Measurements from ENCODE around the gene MSGN1. TPM values are rescaled to one million over a fixed set of nuclear protein-coding genes. Genes with fewer than 3 reads are reported as not detected.

Gene MSGN1, protein sequence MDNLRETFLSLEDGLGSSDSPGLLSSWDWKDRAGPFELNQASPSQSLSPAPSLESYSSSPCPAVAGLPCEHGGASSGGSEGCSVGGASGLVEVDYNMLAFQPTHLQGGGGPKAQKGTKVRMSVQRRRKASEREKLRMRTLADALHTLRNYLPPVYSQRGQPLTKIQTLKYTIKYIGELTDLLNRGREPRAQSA
- not detected for total RNA-seq

DNA sequence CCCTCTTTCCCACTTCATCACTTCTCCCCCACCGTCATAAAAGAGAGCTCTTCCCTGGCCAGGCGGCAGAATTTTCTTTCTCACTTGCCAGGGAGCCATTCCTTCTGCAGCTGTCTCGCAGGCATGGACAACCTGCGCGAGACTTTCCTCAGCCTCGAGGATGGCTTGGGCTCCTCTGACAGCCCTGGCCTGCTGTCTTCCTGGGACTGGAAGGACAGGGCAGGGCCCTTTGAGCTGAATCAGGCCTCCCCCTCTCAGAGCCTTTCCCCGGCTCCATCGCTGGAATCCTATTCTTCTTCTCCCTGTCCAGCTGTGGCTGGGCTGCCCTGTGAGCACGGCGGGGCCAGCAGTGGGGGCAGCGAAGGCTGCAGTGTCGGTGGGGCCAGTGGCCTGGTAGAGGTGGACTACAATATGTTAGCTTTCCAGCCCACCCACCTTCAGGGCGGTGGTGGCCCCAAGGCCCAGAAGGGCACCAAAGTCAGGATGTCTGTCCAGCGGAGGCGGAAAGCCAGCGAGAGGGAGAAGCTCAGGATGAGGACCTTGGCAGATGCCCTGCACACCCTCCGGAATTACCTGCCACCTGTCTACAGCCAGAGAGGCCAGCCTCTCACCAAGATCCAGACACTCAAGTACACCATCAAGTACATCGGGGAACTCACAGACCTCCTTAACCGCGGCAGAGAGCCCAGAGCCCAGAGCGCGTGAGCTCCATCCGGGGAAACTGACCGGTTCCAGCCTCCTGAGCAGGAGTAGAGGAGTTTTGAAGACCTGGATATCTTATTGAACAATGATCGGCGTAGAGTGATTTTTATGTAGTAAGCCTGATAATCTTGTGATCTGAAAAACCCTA lies at the start of gene MSGN1:
Gene MSGN1, plus strand, starts transcription at position 65 of the 850 bp plus-strand sequence. Its CDS starts 59 bp downstream, at position 124.
- ATAC-seq (no peak), DNase-seq (no peak)
- Mint-ChIP-seq H3K9me3 (ENCODE audit: low read depth) (no peaks in the 10 kb centered on the region), H3K4me1 (peaks cover 12% of the 10 kb centered on the region), H3K27me3 (peaks cover 42% of the 10 kb centered on the region), H3K36me3 (no peaks in the 10 kb centered on the region), H3K4me3 (no peak within 1 kb of the TSS), H3K27ac (no peak within 1 kb of the TSS)
- CTCF ChIA-PET: no interaction called here

DNA sequence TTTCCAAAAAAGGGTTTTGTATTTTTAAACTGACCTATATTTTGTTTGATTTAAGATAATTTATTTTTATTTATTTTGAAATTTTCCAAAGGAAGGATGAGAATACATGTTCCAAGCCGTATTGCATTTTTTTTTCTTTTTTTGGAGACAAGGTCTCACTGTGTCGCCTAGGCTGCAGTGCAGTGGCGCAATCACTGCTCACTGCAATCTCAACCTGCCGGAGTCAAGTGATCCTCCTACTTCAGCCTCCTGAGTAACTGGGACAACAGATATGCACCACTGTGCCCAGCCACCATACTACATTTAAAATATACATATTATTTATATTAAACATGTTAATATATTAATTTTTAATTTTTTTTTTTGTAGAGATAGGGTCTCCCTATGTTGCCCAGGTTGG lies 47.4 kb upstream of the MSGN1 start:
- Mint-ChIP-seq H3K9me3 (ENCODE audit: low read depth) (no peaks in the 10 kb centered on the region), H3K27me3 (no peaks in the 10 kb centered on the region), H3K4me1 (no peaks in the 10 kb centered on the region), H3K4me3 (no peak overlapping the region), H3K36me3 (peaks cover 36% of the 10 kb centered on the region), H3K27ac (no peak overlapping the region)
- ATAC-seq (no peak), DNase-seq (no peak)
- CTCF ChIA-PET: interaction anchor here (1.7 kb wide), 1 partner anchor 17 kb away, joined by 4 read pairs; no protein-coding TSS in a partner anchor

DNA sequence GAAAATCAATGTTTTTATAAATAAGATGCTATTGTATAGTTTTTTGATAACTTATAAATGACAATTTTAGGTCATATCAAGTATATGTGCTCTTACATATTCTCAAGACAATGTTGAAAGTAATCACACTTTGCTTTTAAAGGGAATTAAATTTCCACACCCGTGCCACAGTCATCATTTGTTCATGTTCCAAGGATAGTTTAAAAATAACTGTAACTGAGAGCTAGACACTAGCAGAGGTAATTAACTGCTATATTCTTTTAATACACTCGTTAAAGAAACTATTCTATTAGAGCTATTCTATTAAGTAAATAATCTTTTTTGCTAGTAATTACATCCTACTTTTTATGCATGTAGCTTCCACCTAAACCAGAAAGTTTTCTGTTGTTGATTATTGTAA lies 44.3 kb upstream of the MSGN1 start:
- H3K27me3 Mint-ChIP-seq: no peaks in the 10 kb centered on the region
- no peaks in the 10 kb centered on the region for H3K4me1 Mint-ChIP-seq
- H3K36me3 Mint-ChIP-seq: peaks cover 38% of the 10 kb centered on the region
- ATAC-seq: no peak
- DNase-seq: no peak
- no peaks in the 10 kb centered on the region for H3K9me3 Mint-ChIP-seq (ENCODE audit: low read depth)
- H3K27ac Mint-ChIP-seq: no peak overlapping the region
- H3K4me3 Mint-ChIP-seq: no peak overlapping the region
- CTCF ChIA-PET: interaction anchor here (0.9 to 1.2 kb wide), 2 partner anchors 9 to 11 kb away, joined by 3 read pairs; no protein-coding TSS in a partner anchor

DNA sequence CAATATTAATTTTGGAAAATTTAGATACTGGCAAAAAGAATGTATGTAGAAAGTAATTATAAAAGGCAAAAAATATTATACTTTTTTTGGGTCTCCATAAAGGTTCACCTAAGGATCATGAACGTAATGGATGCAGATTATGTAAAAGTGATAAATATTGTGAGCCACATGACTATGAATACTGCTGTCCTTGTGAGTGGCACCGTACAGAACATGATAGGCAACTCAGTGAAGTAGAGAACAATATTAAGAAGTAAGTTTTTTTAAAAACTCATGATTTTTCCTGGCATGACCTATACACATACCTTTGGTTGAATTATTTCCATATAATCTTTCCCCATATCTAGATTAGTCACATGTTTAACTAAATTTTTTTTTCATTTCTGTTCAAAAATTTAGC lies 43.7 kb upstream of the MSGN1 start:
- H3K9me3 Mint-ChIP-seq (ENCODE audit: low read depth): no peaks in the 10 kb centered on the region
- no peaks in the 10 kb centered on the region for H3K27me3 Mint-ChIP-seq
- ATAC-seq (no peak), DNase-seq (no peak)
- CTCF ChIA-PET: interaction anchor here (0.9 to 1.2 kb wide), 2 partner anchors 10 to 12 kb away, joined by 3 read pairs; no protein-coding TSS in a partner anchor
- no peaks in the 10 kb centered on the region for H3K4me1 Mint-ChIP-seq
- H3K4me3 Mint-ChIP-seq: no peak overlapping the region
- H3K27ac Mint-ChIP-seq: no peak overlapping the region
- H3K36me3 Mint-ChIP-seq: peaks cover 38% of the 10 kb centered on the region

DNA sequence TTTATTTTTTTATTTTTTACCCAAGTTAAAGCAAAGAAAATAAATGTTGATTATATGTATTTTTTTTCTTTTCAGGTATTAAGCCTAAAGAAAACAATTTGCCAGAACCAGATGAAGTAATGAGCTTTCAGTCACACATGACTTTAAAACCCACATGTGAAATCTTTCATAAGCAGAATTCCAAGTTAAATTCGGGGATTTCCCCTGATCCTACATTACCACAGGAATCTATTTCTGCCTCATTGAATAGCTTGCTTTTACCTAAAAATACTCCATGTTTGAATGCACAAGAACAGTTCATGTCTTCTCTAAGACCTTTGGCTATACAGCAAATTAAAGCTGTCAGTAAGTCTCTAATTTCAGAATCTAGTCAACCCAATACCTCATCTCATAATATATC lies 35.7 kb upstream of the MSGN1 start:
- no peak overlapping the region for H3K4me3 Mint-ChIP-seq
- CTCF ChIA-PET: no interaction called here
- no peak overlapping the region for H3K27ac Mint-ChIP-seq
- no peak for ATAC-seq
- H3K36me3 Mint-ChIP-seq: peaks cover 51% of the 10 kb centered on the region
- H3K9me3 Mint-ChIP-seq (ENCODE audit: low read depth): no peaks in the 10 kb centered on the region
- H3K27me3 Mint-ChIP-seq: no peaks in the 10 kb centered on the region
- no peak for DNase-seq
- no peaks in the 10 kb centered on the region for H3K4me1 Mint-ChIP-seq

DNA sequence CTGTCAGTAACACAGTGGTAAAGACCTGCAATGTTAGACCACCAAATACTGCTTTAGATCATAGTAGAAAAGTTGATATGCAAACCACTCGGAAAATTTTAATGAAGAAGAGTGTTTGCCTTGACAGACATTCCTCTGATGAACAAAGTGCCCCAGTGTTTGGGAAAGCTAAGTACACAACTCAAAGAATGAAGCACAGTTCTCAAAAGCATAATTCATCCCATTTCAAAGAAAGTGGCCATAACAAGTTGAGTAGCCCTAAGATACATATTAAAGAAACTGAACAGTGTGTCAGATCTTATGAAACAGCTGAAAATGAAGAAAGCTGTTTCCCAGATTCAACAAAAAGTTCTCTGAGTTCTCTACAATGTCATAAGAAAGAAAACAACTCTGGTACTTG lies 34.8 kb upstream of the MSGN1 start:
- no peaks in the 10 kb centered on the region for H3K9me3 Mint-ChIP-seq (ENCODE audit: low read depth)
- no peak for DNase-seq
- peaks cover 46% of the 10 kb centered on the region for H3K36me3 Mint-ChIP-seq
- no peak overlapping the region for H3K27ac Mint-ChIP-seq
- CTCF ChIA-PET: no interaction called here
- H3K4me1 Mint-ChIP-seq: no peaks in the 10 kb centered on the region
- no peaks in the 10 kb centered on the region for H3K27me3 Mint-ChIP-seq
- ATAC-seq: no peak
- no peak overlapping the region for H3K4me3 Mint-ChIP-seq

DNA sequence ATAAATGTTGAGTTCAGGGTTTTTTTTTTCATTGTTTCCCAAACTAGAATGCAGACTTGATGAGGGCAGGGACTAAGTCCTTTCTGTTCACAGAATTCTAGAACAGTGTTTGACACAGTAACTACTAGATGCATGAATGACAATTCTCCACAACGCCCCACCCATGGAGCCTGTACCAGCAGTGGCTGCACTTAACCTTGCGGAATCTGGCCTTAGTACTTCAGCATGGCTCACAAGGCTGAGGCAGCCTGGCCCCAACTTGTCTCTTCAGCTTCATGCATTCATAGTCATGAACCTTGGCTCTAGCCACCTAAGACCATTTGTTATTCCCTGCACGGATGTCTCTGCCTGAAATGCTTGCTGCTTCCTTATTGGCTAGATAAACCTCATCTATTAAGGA lies 29.5 kb upstream of the MSGN1 start:
- H3K27ac Mint-ChIP-seq: no peak overlapping the region
- no peak overlapping the region for H3K4me3 Mint-ChIP-seq
- CTCF ChIA-PET: interaction anchor here (1.0 kb wide), 1 partner anchor 19 kb away, joined by 4 read pairs; no protein-coding TSS in a partner anchor
- H3K27me3 Mint-ChIP-seq: peaks cover 8% of the 10 kb centered on the region
- H3K36me3 Mint-ChIP-seq: peaks cover 19% of the 10 kb centered on the region
- peaks cover 9% of the 10 kb centered on the region for H3K4me1 Mint-ChIP-seq
- no peaks in the 10 kb centered on the region for H3K9me3 Mint-ChIP-seq (ENCODE audit: low read depth)
- DNase-seq (no peak), ATAC-seq (no peak)

GRCh38 chr2:17788773-17789172 lies 27.5 kb upstream of the MSGN1 start:
- Mint-ChIP-seq H3K4me3 (no peak overlapping the region), H3K27me3 (peaks cover 14% of the 10 kb centered on the region), H3K36me3 (peaks cover 6% of the 10 kb centered on the region), H3K4me1 (peaks cover 26% of the 10 kb centered on the region), H3K9me3 (ENCODE audit: low read depth) (no peaks in the 10 kb centered on the region), H3K27ac (no peak overlapping the region)
- no peak for ATAC-seq
- CTCF ChIA-PET: no interaction called here
- no peak for DNase-seq

DNA sequence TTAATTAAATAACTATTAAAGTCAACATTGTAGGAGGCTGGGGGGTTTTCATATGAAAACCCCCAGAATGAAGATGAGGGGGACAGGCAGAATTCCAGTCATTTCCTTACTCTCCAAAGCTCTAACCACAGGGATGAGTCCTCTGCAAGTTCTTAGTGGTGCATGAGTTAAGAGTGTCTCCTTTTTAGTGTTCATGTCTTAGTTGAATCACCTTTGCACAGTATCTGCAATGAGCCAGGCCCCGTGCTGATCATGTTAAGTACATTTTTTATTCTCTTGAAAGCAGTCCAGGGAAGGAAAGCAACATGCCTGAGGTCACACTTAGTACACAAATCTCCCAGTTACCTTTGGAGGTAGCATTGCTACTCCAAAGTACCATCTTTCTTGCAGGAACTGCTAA lies 25.7 kb upstream of the MSGN1 start:
- CTCF ChIA-PET: no interaction called here
- Mint-ChIP-seq H3K9me3 (ENCODE audit: low read depth) (no peaks in the 10 kb centered on the region), H3K4me3 (no peak overlapping the region), H3K27me3 (peaks cover 27% of the 10 kb centered on the region), H3K27ac (no peak overlapping the region), H3K4me1 (peaks cover 27% of the 10 kb centered on the region), H3K36me3 (no peaks in the 10 kb centered on the region)
- ATAC-seq (no peak), DNase-seq (no peak)

DNA sequence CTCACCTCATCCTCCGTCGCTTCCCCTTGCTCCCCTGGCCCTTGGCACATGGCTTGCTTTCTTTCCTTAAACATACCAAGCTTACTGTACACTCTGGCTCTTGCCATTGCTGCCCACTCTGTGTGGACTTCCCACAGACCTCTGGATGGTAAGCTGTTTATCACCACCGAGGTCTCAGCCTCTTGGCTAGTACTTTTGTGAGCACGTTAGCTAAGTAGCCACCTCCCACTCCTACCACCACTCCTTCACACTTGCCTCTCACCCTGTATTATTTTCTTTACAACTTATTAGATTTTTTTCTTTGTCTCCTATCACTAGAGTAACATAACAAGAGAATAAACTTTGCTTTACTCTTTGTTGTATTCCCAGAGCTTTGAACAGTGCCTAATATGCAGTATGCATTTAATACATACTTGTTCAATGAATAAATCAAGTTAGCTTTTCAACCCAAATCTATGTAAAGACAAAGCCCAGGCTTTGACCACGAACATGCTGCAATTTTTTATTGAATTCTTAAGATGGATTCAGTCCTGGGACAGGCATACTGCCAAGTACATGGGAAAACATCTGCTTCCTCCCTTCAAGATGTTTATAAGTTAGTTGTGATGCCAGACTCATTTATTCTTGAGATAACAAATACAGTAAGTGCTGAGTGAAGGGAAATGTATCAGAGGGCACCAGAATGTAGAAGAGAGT lies 25.0 kb upstream of the MSGN1 start:
- H3K27me3 Mint-ChIP-seq: peaks cover 29% of the 10 kb centered on the region
- DNase-seq: no peak
- no peaks in the 10 kb centered on the region for H3K9me3 Mint-ChIP-seq (ENCODE audit: low read depth)
- no peak for ATAC-seq
- CTCF ChIA-PET: no interaction called here
- peaks cover 27% of the 10 kb centered on the region for H3K4me1 Mint-ChIP-seq
- H3K27ac Mint-ChIP-seq: no peak overlapping the region
- no peaks in the 10 kb centered on the region for H3K36me3 Mint-ChIP-seq
- no peak overlapping the region for H3K4me3 Mint-ChIP-seq

DNA sequence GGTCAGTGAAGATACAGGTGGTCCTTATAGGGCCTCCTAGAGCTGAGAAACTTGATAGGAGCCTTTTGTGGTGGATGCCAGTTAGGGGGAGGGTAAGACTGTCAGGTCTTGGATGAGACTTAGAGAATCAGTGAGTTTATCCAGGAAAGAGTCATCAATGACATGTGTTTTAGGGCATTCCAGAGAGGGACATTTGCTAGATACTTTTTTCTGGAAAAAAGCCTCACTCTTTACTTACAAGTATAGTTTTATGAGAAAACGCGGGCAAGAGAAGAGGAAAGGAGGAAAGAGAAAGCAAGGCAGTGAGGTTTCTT lies 24.5 kb upstream of the MSGN1 start:
- H3K4me1 Mint-ChIP-seq: peaks cover 27% of the 10 kb centered on the region
- no peak overlapping the region for H3K4me3 Mint-ChIP-seq
- no peaks in the 10 kb centered on the region for H3K9me3 Mint-ChIP-seq (ENCODE audit: low read depth)
- no peak for DNase-seq
- no peaks in the 10 kb centered on the region for H3K36me3 Mint-ChIP-seq
- no peak overlapping the region for H3K27ac Mint-ChIP-seq
- CTCF ChIA-PET: no interaction called here
- H3K27me3 Mint-ChIP-seq: peaks cover 31% of the 10 kb centered on the region
- ATAC-seq: no peak

GRCh38 chr2:17792515-17792914 lies 23.7 kb upstream of the MSGN1 start:
- CTCF ChIA-PET: no interaction called here
- DNase-seq (no peak), ATAC-seq (no peak)
- Mint-ChIP-seq H3K4me3 (no peak overlapping the region), H3K36me3 (no peaks in the 10 kb centered on the region), H3K9me3 (ENCODE audit: low read depth) (no peaks in the 10 kb centered on the region), H3K27me3 (peaks cover 31% of the 10 kb centered on the region), H3K27ac (no peak overlapping the region), H3K4me1 (peaks cover 27% of the 10 kb centered on the region)

DNA sequence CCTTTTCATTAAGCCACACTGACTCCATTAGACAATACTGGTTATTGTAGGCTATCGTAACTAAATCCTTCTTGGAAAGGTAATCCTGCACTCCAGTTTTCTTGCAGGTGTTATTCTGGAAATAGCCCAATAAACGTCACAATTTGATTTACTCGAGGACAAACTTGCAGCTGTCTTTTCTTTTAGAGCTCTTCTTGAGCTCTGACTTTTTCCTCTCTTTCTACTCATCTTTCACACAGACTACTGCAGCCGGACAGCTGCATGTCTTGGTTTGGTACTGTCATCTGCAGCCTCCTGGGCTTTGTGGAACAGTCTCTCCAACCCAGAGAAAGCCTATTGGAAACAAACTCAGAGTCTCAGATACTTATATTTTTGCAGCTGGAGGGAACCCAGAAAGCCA lies 23.0 kb upstream of the MSGN1 start:
- no peak overlapping the region for H3K4me3 Mint-ChIP-seq
- no peaks in the 10 kb centered on the region for H3K9me3 Mint-ChIP-seq (ENCODE audit: low read depth)
- CTCF ChIA-PET: interaction anchor here (0.9 kb wide), 1 partner anchor 120 kb away, joined by 3 read pairs; no protein-coding TSS in a partner anchor
- H3K36me3 Mint-ChIP-seq: no peaks in the 10 kb centered on the region
- ATAC-seq (no peak), DNase-seq (no peak)
- peaks cover 27% of the 10 kb centered on the region for H3K4me1 Mint-ChIP-seq
- no peak overlapping the region for H3K27ac Mint-ChIP-seq
- H3K27me3 Mint-ChIP-seq: peaks cover 34% of the 10 kb centered on the region
